Measurements from ENCODE around the gene FADS2. TPM values are rescaled to one million over a fixed set of nuclear protein-coding genes. Genes with fewer than 3 reads are reported as not detected.
A peak's percentile ranks its signal among the peaks of the same experiment; 100 is the strongest.

Gene FADS2
- total and polyA plus RNA-seq, 2 experiments from 2014 or later = 124 to 392 TPM

- H4K20me1 ChIP-seq (replicated peaks; ENCODE audit: insufficient read depth) = peaks cover 36% of the 10 kb centered on the region
- peaks cover 3% of the 10 kb centered on the region; the same call in 1 of the 3 replicates for H3K9me3 Mint-ChIP-seq
- peak overlapping the region; percentile 95 for H3K27ac Mint-ChIP-seq
- H3K27me3 ChIP-seq (ENCODE audit: insufficient read depth) = no peaks in the 10 kb centered on the region
- peaks cover 52% of the 10 kb centered on the region for H3K4me1 ChIP-seq (ENCODE audit: insufficient read depth)
- peak overlapping the region; percentile 87 for H3K4me3 Mint-ChIP-seq
- peak overlapping the region; percentile 100 for H3K4me2 ChIP-seq
- peaks cover 55% of the 10 kb centered on the region for H3K79me2 ChIP-seq (replicated peaks; ENCODE audit: insufficient read depth)
- no peaks in the 10 kb centered on the region for H3K9me2 ChIP-seq (ENCODE audit: insufficient read depth)
- peak overlapping the region; percentile 99 for H3K4me3 ChIP-seq
- no peak for DNase-seq (ENCODE audit: low spot score)
- H3K36me3 ChIP-seq (ENCODE audit: insufficient read depth) = no peaks in the 10 kb centered on the region; the same call in none of the 2 replicates
- H3K4me1 Mint-ChIP-seq = peaks cover 49% of the 10 kb centered on the region
- peaks cover 26% of the 10 kb centered on the region for H3K27me3 Mint-ChIP-seq (ENCODE audit: insufficient read depth, low read depth, poor library complexity)
- ATAC-seq = no peak
- no peak overlapping the region for H2AFZ ChIP-seq
- TF ChIP-seq CREB1 (CRISPR knock-in tag; IDR thresholded peaks at IDR 0.05; ENCODE audit: low read depth) (no peak), ZNF331 (CRISPR knock-in tag; IDR thresholded peaks at IDR 0.05; ENCODE audit: low read depth) (no peak), EZH2phosphoT487 (IDR thresholded peaks at IDR 0.05; ENCODE audit: unreplicated experiment) (no peak), JUNB (IDR thresholded peaks at IDR 0.05; ENCODE audit: unreplicated experiment) (no peak), REST (IDR thresholded peaks at IDR 0.05; ENCODE audit: unreplicated experiment) (no peak), STAT1 (IDR thresholded peaks at IDR 0.05; ENCODE audit: unreplicated experiment) (no peak), POLR2AphosphoS5 (IDR thresholded peaks at IDR 0.05; ENCODE audit: low read depth) (no peak; the same call in 1 of the 2 replicates), NANOG (IDR thresholded peaks at IDR 0.05; ENCODE audit: borderline replicate concordance) (no peak), CTCF (conservative IDR thresholded peaks at IDR 0.05; ENCODE audit: low read depth in 2 of 2) (no peak), EZH2 (IDR thresholded peaks at IDR 0.05; ENCODE audit: low read depth, unreplicated experiment) (no peak), ETS1 (IDR thresholded peaks at IDR 0.05) (no peak), ZNF114 (CRISPR knock-in tag; IDR thresholded peaks at IDR 0.05) (no peak)
- TF ChIP-seq, protein P1, sequence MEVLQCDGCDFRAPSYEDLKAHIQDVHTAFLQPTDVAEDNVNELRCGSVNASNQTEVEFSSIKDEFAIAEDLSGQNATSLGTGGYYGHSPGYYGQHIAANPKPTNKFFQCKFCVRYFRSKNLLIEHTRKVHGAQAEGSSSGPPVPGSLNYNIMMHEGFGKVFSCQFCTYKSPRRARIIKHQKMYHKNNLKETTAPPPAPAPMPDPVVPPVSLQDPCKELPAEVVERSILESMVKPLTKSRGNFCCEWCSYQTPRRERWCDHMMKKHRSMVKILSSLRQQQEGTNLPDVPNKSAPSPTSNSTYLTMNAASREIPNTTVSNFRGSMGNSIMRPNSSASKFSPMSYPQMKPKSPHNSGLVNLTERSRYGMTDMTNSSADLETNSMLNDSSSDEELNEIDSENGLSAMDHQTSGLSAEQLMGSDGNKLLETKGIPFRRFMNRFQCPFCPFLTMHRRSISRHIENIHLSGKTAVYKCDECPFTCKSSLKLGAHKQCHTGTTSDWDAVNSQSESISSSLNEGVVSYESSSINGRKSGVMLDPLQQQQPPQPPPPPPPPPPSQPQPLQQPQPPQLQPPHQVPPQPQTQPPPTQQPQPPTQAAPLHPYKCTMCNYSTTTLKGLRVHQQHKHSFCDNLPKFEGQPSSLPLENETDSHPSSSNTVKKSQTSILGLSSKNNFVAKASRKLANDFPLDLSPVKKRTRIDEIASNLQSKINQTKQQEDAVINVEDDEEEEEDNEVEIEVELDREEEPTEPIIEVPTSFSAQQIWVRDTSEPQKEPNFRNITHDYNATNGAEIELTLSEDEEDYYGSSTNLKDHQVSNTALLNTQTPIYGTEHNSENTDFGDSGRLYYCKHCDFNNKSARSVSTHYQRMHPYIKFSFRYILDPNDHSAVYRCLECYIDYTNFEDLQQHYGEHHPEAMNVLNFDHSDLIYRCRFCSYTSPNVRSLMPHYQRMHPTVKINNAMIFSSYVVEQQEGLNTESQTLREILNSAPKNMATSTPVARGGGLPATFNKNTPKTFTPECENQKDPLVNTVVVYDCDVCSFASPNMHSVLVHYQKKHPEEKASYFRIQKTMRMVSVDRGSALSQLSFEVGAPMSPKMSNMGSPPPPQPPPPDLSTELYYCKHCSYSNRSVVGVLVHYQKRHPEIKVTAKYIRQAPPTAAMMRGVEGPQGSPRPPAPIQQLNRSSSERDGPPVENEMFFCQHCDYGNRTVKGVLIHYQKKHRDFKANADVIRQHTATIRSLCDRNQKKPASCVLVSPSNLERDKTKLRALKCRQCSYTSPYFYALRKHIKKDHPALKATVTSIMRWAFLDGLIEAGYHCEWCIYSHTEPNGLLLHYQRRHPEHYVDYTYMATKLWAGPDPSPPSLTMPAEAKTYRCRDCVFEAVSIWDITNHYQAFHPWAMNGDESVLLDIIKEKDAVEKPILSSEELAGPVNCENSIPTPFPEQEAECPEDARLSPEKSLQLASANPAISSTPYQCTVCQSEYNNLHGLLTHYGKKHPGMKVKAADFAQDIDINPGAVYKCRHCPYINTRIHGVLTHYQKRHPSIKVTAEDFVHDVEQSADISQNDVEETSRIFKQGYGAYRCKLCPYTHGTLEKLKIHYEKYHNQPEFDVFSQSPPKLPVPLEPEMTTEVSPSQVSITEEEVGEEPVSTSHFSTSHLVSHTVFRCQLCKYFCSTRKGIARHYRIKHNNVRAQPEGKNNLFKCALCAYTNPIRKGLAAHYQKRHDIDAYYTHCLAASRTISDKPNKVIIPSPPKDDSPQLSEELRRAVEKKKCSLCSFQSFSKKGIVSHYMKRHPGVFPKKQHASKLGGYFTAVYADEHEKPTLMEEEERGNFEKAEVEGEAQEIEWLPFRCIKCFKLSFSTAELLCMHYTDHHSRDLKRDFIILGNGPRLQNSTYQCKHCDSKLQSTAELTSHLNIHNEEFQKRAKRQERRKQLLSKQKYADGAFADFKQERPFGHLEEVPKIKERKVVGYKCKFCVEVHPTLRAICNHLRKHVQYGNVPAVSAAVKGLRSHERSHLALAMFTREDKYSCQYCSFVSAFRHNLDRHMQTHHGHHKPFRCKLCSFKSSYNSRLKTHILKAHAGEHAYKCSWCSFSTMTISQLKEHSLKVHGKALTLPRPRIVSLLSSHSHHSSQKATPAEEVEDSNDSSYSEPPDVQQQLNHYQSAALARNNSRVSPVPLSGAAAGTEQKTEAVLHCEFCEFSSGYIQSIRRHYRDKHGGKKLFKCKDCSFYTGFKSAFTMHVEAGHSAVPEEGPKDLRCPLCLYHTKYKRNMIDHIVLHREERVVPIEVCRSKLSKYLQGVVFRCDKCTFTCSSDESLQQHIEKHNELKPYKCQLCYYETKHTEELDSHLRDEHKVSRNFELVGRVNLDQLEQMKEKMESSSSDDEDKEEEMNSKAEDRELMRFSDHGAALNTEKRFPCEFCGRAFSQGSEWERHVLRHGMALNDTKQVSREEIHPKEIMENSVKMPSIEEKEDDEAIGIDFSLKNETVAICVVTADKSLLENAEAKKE (CRISPR knock-in tag; IDR thresholded peaks at IDR 0.05) = no peak
- H3K27ac ChIP-seq (ENCODE audit: low read depth) = peak overlapping the region; percentile 99
- peaks cover 43% of the 10 kb centered on the region for H3F3A ChIP-seq (replicated peaks; ENCODE audit: low read depth)
- peaks cover 35% of the 10 kb centered on the region for H3K36me3 Mint-ChIP-seq (ENCODE audit: low read depth)
These were observed 204 bp downstream of the FADS2 start for GRCh38 chr11:61828379-61828628.
